Stimulated activated CD4-positive, alpha-beta T cell treated with anti-CD3 and anti-CD28 coated beads, TNF-alpha, amount 100 ng/mL, for 48 hours (primary cell): ENCODE results near the gene NUAK2.
A peak's percentile ranks its signal among the peaks of the same experiment; 100 is the strongest.

ENCODE experiments used
- DNase-seq, 3 donors: peaks; one replicate each; pipeline ENCODE4 v3.0.0-alpha.2; 2020; ENCODE audit warnings: low read depth in 3 of 3

The NUAK2 gene

GRCh38 chr1:205257735-205258134 is 63.8 kb downstream of the NUAK2 start:
- no peak for DNase-seq

GRCh38 chr1:205256951-205257625 is 64.5 kb downstream of the NUAK2 start:
- no peak for DNase-seq

GRCh38 chr1:205255941-205256780 is 65.4 kb downstream of the NUAK2 start:
- DNase-seq: peak; percentile 70 to 85 (median 76)
